ENCODE data around the gene HAUS7. TPM values are rescaled to one million over a fixed set of nuclear protein-coding genes. Genes with fewer than 3 reads are reported as not detected.

HAUS7 gene
- total RNA-seq, 1 donor from 2014 or later: 13.1 TPM

GRCh38 chrX:153441296-153441695 lies 29.1 kb downstream of the HAUS7 start:
- Histone ChIP-seq H3K79me2 (ENCODE audit: low read depth) (no peaks in the 10 kb centered on the region), H3K4me3 (no peak overlapping the region), H3K9ac (no peak overlapping the region), H3F3A (ENCODE audit: low read depth) (no peaks in the 10 kb centered on the region), H2AFZ (replicated peaks) (no peak overlapping the region), H3K36me3 (no peaks in the 10 kb centered on the region), H3K27me3 (no peaks in the 10 kb centered on the region), H3K4me2 (no peak overlapping the region), H3K4me1 (no peaks in the 10 kb centered on the region), H3K9me3 (ENCODE audit: low read depth) (no peaks in the 10 kb centered on the region), H4K20me1 (ENCODE audit: low read depth) (no peaks in the 10 kb centered on the region), H3K27ac (no peak overlapping the region)
- Mint-ChIP-seq H3K27ac (no peak overlapping the region), H3K27me3 (ENCODE audit: insufficient read depth, low read depth) (peaks cover 2% of the 10 kb centered on the region), H3K36me3 (no peaks in the 10 kb centered on the region), H3K4me1 (no peaks in the 10 kb centered on the region), H3K4me3 (no peak overlapping the region), H3K9me3 (peaks cover 9% of the 10 kb centered on the region)
- DNase-seq (ENCODE audit: low spot score): no peak
- TF ChIP-seq EZH2 (IDR thresholded peaks at IDR 0.05) (no peak), CTCF (IDR thresholded peaks at IDR 0.05) (no peak), EZH2phosphoT487 (IDR thresholded peaks at IDR 0.05) (no peak)

GRCh38 chrX:153440556-153441135 lies 29.7 kb downstream of the HAUS7 start:
- H3K9ac ChIP-seq: no peak overlapping the region
- H3K9me3 Mint-ChIP-seq: peaks cover 8% of the 10 kb centered on the region
- H3K4me1 ChIP-seq: no peaks in the 10 kb centered on the region
- no peak overlapping the region for H3K27ac Mint-ChIP-seq
- H3K27me3 ChIP-seq: no peaks in the 10 kb centered on the region
- no peak overlapping the region for H3K27ac ChIP-seq
- no peaks in the 10 kb centered on the region for H3K9me3 ChIP-seq (ENCODE audit: low read depth)
- no peak overlapping the region for H2AFZ ChIP-seq (replicated peaks)
- H3K4me3 ChIP-seq: no peak overlapping the region
- no peaks in the 10 kb centered on the region for H3K36me3 ChIP-seq
- H3K27me3 Mint-ChIP-seq (ENCODE audit: insufficient read depth, low read depth): peaks cover 2% of the 10 kb centered on the region
- H3F3A ChIP-seq (ENCODE audit: low read depth): no peaks in the 10 kb centered on the region
- no peak for DNase-seq (ENCODE audit: low spot score)
- no peaks in the 10 kb centered on the region for H3K4me1 Mint-ChIP-seq
- no peaks in the 10 kb centered on the region for H3K36me3 Mint-ChIP-seq
- TF ChIP-seq CTCF (IDR thresholded peaks at IDR 0.05): no peak
- TF ChIP-seq EZH2phosphoT487 (IDR thresholded peaks at IDR 0.05): no peak
- no peak for TF ChIP-seq EZH2 (IDR thresholded peaks at IDR 0.05)
- H4K20me1 ChIP-seq (ENCODE audit: low read depth): no peaks in the 10 kb centered on the region
- no peak overlapping the region for H3K4me3 Mint-ChIP-seq
- no peaks in the 10 kb centered on the region for H3K79me2 ChIP-seq (ENCODE audit: low read depth)
- H3K4me2 ChIP-seq: no peak overlapping the region

GRCh38 chrX:153439977-153440376 lies 30.4 kb downstream of the HAUS7 start:
- no peak overlapping the region for H3K4me3 Mint-ChIP-seq
- H2AFZ ChIP-seq (replicated peaks): no peak overlapping the region
- H4K20me1 ChIP-seq (ENCODE audit: low read depth): no peaks in the 10 kb centered on the region
- TF ChIP-seq EZH2 (IDR thresholded peaks at IDR 0.05) (no peak), CTCF (IDR thresholded peaks at IDR 0.05) (no peak), EZH2phosphoT487 (IDR thresholded peaks at IDR 0.05) (no peak)
- no peak overlapping the region for H3K9ac ChIP-seq
- no peaks in the 10 kb centered on the region for H3K36me3 Mint-ChIP-seq
- H3K27me3 Mint-ChIP-seq (ENCODE audit: insufficient read depth, low read depth): peaks cover 2% of the 10 kb centered on the region
- H3K4me2 ChIP-seq: no peak overlapping the region
- no peak overlapping the region for H3K4me3 ChIP-seq
- H3K4me1 Mint-ChIP-seq: no peaks in the 10 kb centered on the region
- no peaks in the 10 kb centered on the region for H3K4me1 ChIP-seq
- H3K27ac ChIP-seq: no peak overlapping the region
- H3K27me3 ChIP-seq: no peaks in the 10 kb centered on the region
- H3K36me3 ChIP-seq: no peaks in the 10 kb centered on the region
- no peaks in the 10 kb centered on the region for H3K79me2 ChIP-seq (ENCODE audit: low read depth)
- H3K9me3 Mint-ChIP-seq: peaks cover 8% of the 10 kb centered on the region
- no peaks in the 10 kb centered on the region for H3K9me3 ChIP-seq (ENCODE audit: low read depth)
- DNase-seq (ENCODE audit: low spot score): no peak
- H3F3A ChIP-seq (ENCODE audit: low read depth): no peaks in the 10 kb centered on the region
- H3K27ac Mint-ChIP-seq: no peak overlapping the region
